H1 (cell line): ENCODE data around the gene TACC2. TPM values are rescaled to one million over a fixed set of nuclear protein-coding genes. Genes with fewer than 3 reads are reported as not detected.

ENCODE experiments used
- CTCF ChIA-PET: fragments of 300-600 bp; sonication (Branson Sonifier 250); formaldehyde crosslinking; loops from one replicate; lab custom pipeline; 2021; ENCODE audit not compliant: partially characterized antibody; lab: Charles Lee
- POLR2A ChIA-PET: fragments of 300-600 bp; sonication (Branson Sonifier 250); formaldehyde crosslinking; loops from one replicate; lab custom pipeline; 2021; ENCODE audit warnings: inconsistent platforms; ENCODE audit not compliant: partially characterized antibody; lab: Charles Lee
- DNase-seq, 2 experiments: peaks; one replicate each; pipeline versions ENCODE4 v3.0.0 to v3.0.0-alpha.2; 2010 to 2022; ENCODE audit warnings: low spot score in 2 of 2, low read depth in 1 of 2, mixed read lengths in 1 of 2
- FAIRE-seq: peaks from 2 replicates; lab custom pipeline; 2011; peaks lifted over from hg19 to GRCh38; lab: Jason Lieb, UNC
- H2AFZ ChIP-seq: 2 replicates; pipeline ENCODE4 v1.8.1; 2012; ENCODE audit warnings: low read length, inconsistent platforms
- H2AK5ac ChIP-seq: 2 replicates; pipeline ENCODE4 v1.6.1; 2013; ENCODE audit warnings: low read depth, low read length
- H2BK120ac ChIP-seq: replicated peaks from 2 replicates; pipeline ENCODE3; 2013; ENCODE audit warnings: low read depth, low read length, inconsistent platforms
- H2BK12ac ChIP-seq: 2 replicates; pipeline ENCODE4 v1.6.1; 2013; ENCODE audit warnings: low read depth, low read length
- H2BK15ac ChIP-seq: 2 replicates; pipeline ENCODE4 v1.6.1; 2013; ENCODE audit warnings: low read length
- H2BK20ac ChIP-seq: 2 replicates; pipeline ENCODE4 v1.6.1; 2013; ENCODE audit warnings: low read length
- H2BK5ac ChIP-seq: 2 replicates; pipeline ENCODE4 v1.6.1; 2013; ENCODE audit warnings: low read depth, low read length
- H3K14ac ChIP-seq: 2 replicates; pipeline ENCODE4 v1.6.1; 2013; ENCODE audit warnings: inconsistent platforms; ENCODE audit not compliant: insufficient read length
- H3K18ac ChIP-seq: 2 replicates; pipeline ENCODE4 v1.6.1; 2013; ENCODE audit warnings: low read length; ENCODE audit errors: extremely low read depth
- H3K23ac ChIP-seq: 2 replicates; pipeline ENCODE4 v1.6.1; 2013; ENCODE audit warnings: inconsistent platforms; ENCODE audit not compliant: insufficient read length
- H3K23me2 ChIP-seq: 2 replicates; pipeline ENCODE4 v1.6.1; 2013; ENCODE audit warnings: low read depth, low read length
- H3K27ac ChIP-seq: 2 replicates; pipeline ENCODE4 v1.6.1; 2011; ENCODE audit warnings: low read depth, low read length, inconsistent platforms
- H3K27me3 ChIP-seq, 4 experiments: replicated peaks in 1 of 4; 1 replicate in 1 of 4; 2 replicates in 3 of 4; pipeline versions ENCODE4 v1.6.1 to v1.8.1; 2011 to 2013; ENCODE audit warnings: low read length in 3 of 4, mild to moderate bottlenecking in 3 of 4, inconsistent platforms in 2 of 4, mixed read lengths in 2 of 4, moderate library complexity in 1 of 4; ENCODE audit not compliant: control insufficient read depth in 3 of 4, insufficient read depth in 3 of 4; ENCODE audit errors: extremely low read depth in 1 of 4
- H3K36me3 ChIP-seq, 4 experiments: 2 replicates each; pipeline versions ENCODE4 v1.6.1 to v1.8.1; 2011 to 2013; ENCODE audit warnings: mild to moderate bottlenecking in 4 of 4, low read length in 3 of 4, moderate library complexity in 2 of 4, control low read depth in 1 of 4, inconsistent platforms in 1 of 4; ENCODE audit not compliant: insufficient read depth in 4 of 4, control insufficient read depth in 2 of 4
- H3K4ac ChIP-seq: replicated peaks from 2 replicates; pipeline ENCODE3; 2013; ENCODE audit warnings: low read length, low read depth, mixed read lengths, inconsistent platforms; ENCODE audit not compliant: insufficient read length
- H3K4me1 ChIP-seq, 4 experiments: replicated peaks in 1 of 4; 1 replicate in 1 of 4; 2 replicates in 3 of 4; pipeline versions ENCODE4 v1.6.1 to v1.8.1; 2011 to 2013; ENCODE audit warnings: low read length in 3 of 4, inconsistent platforms in 2 of 4, mixed read lengths in 1 of 4; ENCODE audit not compliant: insufficient read depth in 4 of 4, control insufficient read depth in 3 of 4
- H3K4me2 ChIP-seq, 2 experiments: 2 replicates each; pipeline versions ENCODE4 v1.6.1 to v1.8.1; 2011 to 2013; ENCODE audit warnings: low read depth in 2 of 2, low read length in 2 of 2, control low read depth in 1 of 2, inconsistent platforms in 1 of 2, mild to moderate bottlenecking in 1 of 2; ENCODE audit not compliant: insufficient read depth in 1 of 2
- H3K4me3 ChIP-seq, 4 experiments: fragments of 200-600, 300-600 bp in 1 of 4; sonication (generic), shearing (Covaris generic), sonication (Bioruptor Twin) in 1 of 4; 2 replicates each; pipeline versions ENCODE4 v1.5.1 to v1.8.1; 2011 to 2016; ENCODE audit warnings: low read length in 4 of 4, low read depth in 3 of 4, control low read depth in 2 of 4, inconsistent platforms in 2 of 4, mild to moderate bottlenecking in 2 of 4, mixed read lengths in 1 of 4, moderate library complexity in 1 of 4; ENCODE audit not compliant: insufficient read depth in 2 of 4; ENCODE audit errors: extremely low read depth in 1 of 4
- H3K56ac ChIP-seq: replicated peaks from 2 replicates; pipeline ENCODE3; 2013; ENCODE audit warnings: low read depth, mild to moderate bottlenecking, mixed read lengths, low read length, inconsistent platforms; ENCODE audit not compliant: insufficient read length
- H3K79me1 ChIP-seq: 2 replicates; pipeline ENCODE4 v1.6.1; 2013; ENCODE audit warnings: low read depth, low read length, control low read depth
- H3K79me2 ChIP-seq, 2 experiments: 2 replicates each; pipeline versions ENCODE4 v1.6.1 to v1.8.1; 2012 to 2013; ENCODE audit warnings: low read length in 2 of 2, mild to moderate bottlenecking in 2 of 2, inconsistent platforms in 1 of 2; ENCODE audit not compliant: insufficient read depth in 2 of 2, control insufficient read depth in 1 of 2
- H3K9ac ChIP-seq, 4 experiments: replicated peaks in 1 of 4; 1 replicate in 1 of 4; 2 replicates in 3 of 4; pipeline versions ENCODE4 v1.6.1 to v1.8.1; 2011 to 2013; ENCODE audit warnings: low read depth in 3 of 4, low read length in 3 of 4, control low read depth in 2 of 4, mild to moderate bottlenecking in 2 of 4, moderate library complexity in 2 of 4, inconsistent platforms in 1 of 4; ENCODE audit errors: extremely low read depth in 1 of 4
- H3K9me3 ChIP-seq, 2 experiments: 2 replicates each; pipeline versions ENCODE4 v1.6.1 to v1.8.1; 2012 to 2013; ENCODE audit warnings: mild to moderate bottlenecking in 2 of 2, moderate library complexity in 2 of 2, control low read depth in 1 of 2, inconsistent platforms in 1 of 2, low read depth in 1 of 2, low read length in 1 of 2, mixed read lengths in 1 of 2; ENCODE audit not compliant: insufficient read depth in 2 of 2
- H4K20me1 ChIP-seq, 2 experiments: replicated peaks in 1 of 2; 2 replicates each; pipeline versions ENCODE3 to v1.8.1; 2011 to 2013; ENCODE audit warnings: inconsistent platforms in 2 of 2, low read length in 2 of 2, mild to moderate bottlenecking in 1 of 2; ENCODE audit not compliant: insufficient read depth in 2 of 2, control insufficient read depth in 1 of 2
- H4K5ac ChIP-seq: 2 replicates; pipeline ENCODE4 v1.6.1; 2013; ENCODE audit warnings: low read length, low read depth, mixed read lengths, inconsistent platforms; ENCODE audit not compliant: insufficient read length
- H4K8ac ChIP-seq: 2 replicates; pipeline ENCODE4 v1.8.0; 2013; ENCODE audit warnings: mild to moderate bottlenecking, moderate library complexity, low read length, inconsistent platforms; ENCODE audit not compliant: insufficient read depth; ENCODE audit errors: extremely low read depth
- H4K91ac ChIP-seq: replicated peaks from 2 replicates; pipeline ENCODE3; 2013; ENCODE audit warnings: low read length, mixed read lengths, inconsistent platforms; ENCODE audit not compliant: insufficient read length
- CBX5 ChIP-seq: fragments of 300-800, 300-1000 bp; sonication (generic); IDR thresholded peaks from 2 replicates; pipeline ENCODE4 v1.7.1; 2016; ENCODE audit warnings: antibody characterized with exemption, low read length, low read depth
- CBX8 ChIP-seq: fragments of 300-800, 300-1000 bp; sonication (generic); IDR thresholded peaks from 2 replicates; pipeline ENCODE4 v1.7.1; 2016; ENCODE audit warnings: low read depth, low read length, borderline replicate concordance
- CHD1 ChIP-seq: IDR thresholded peaks from 2 replicates; pipeline ENCODE4 v1.6.1; 2012; ENCODE audit warnings: low read depth, low read length, improper control_type of control experiment
- E2F6 ChIP-seq: IDR thresholded peaks from 2 replicates; pipeline ENCODE4 v1.6.1; 2012; ENCODE audit warnings: inconsistent platforms
- EP300 ChIP-seq, 2 experiments: IDR thresholded peaks; 1 replicate in 1 of 2; 2 replicates in 1 of 2; pipeline ENCODE4 v1.6.1; 2011 to 2012; ENCODE audit warnings: low read depth in 2 of 2, low read length in 2 of 2, mild to moderate bottlenecking in 2 of 2, borderline replicate concordance in 1 of 2, inconsistent platforms in 1 of 2, moderate library complexity in 1 of 2
- GABPA ChIP-seq: IDR thresholded peaks from 2 replicates; pipeline ENCODE4 v1.6.1; 2011; ENCODE audit warnings: mild to moderate bottlenecking, low read length, moderate library complexity, borderline replicate concordance; ENCODE audit not compliant: insufficient read depth
- POLR2AphosphoS5 ChIP-seq: IDR thresholded peaks from 2 replicates; pipeline ENCODE4 v1.6.1; 2011; ENCODE audit warnings: low read depth, low read length
- SAP30 ChIP-seq: fragments of 300-600 bp; sonication (generic); IDR thresholded peaks from 2 replicates; pipeline ENCODE4 v1.7.1; 2012; ENCODE audit warnings: low read length, moderate library complexity, mild to moderate bottlenecking, inconsistent platforms; ENCODE audit not compliant: insufficient read depth, insufficient replicate concordance
- SIN3A ChIP-seq, 2 experiments: IDR thresholded peaks in 1 of 2; conservative IDR thresholded peaks in 1 of 2; 2 replicates each; pipeline ENCODE4 v1.6.1; 2011 to 2012; ENCODE audit warnings: low read length in 2 of 2, improper control_type of control experiment in 1 of 2, low read depth in 1 of 2, mild to moderate bottlenecking in 1 of 2
- SRF ChIP-seq: IDR thresholded peaks from 2 replicates; pipeline ENCODE4 v1.6.1; 2011; ENCODE audit warnings: mild to moderate bottlenecking, low read depth, low read length, moderate library complexity
- TEAD4 ChIP-seq: IDR thresholded peaks from 2 replicates; pipeline ENCODE4 v1.6.1; 2012; ENCODE audit warnings: low read depth, low read length, inconsistent platforms, mixed read lengths
- WGBS, 2 experiments: shearing (Covaris generic) in 1 of 2; methylation state at CpG; one replicate each; pipeline versions ENCODE4 v1.1.6 to v1.1.7; 2013 to 2015; ENCODE audit warnings: low lambda C conversion rate in 2 of 2, mixed read lengths in 2 of 2, inconsistent platforms in 1 of 2, low coverage in 1 of 2, missing lambda C conversion rate in 1 of 2; ENCODE audit not compliant: insufficient replicate concordance in 2 of 2, insufficient coverage in 1 of 2, insufficient read length in 1 of 2; ENCODE audit errors: extremely low coverage in 1 of 2, missing lambda C conversion rate in 1 of 2; 5-methylcytosine and 5-hydroxymethylcytosine counted together
- polyA plus RNA-seq, 7 experiments: library from polyadenylated mRNA; depleted of rRNA in 3 of 7; stranded (reverse) in 5 of 7; unstranded in 2 of 7; fragments of >200 nt in 5 of 7; fragments of 200-250 nt in 2 of 7; gene quantifications; 1 replicate in 5 of 7; 2 replicates in 1 of 7; 4 replicates in 1 of 7; pipeline versions ENCODE4 v1.2.1 to v1.2.3, GENCODE V29; 2011 to 2013; ENCODE audit warnings: missing spikeins in 2 of 7, mixed read lengths in 2 of 7
- total RNA-seq: library from RNA; stranded (reverse); fragmentation: NEBNext Ultra II Directional; extraction: Animal tissue kit (Norgen Biotek cat#: 25700); gene quantifications from 2 replicates; pipeline ENCODE4 v1.2.1, GENCODE V29; 2021

Gene TACC2
- total and polyA plus RNA-seq, 2 of the 8 experiments (the other 6 are each of a cell fraction or from before 2014, with no cell fraction given): 21.2 to 46.6 TPM

- POLR2A ChIA-PET: interaction anchor here (0.6 to 1.6 kb wide), 6 partner anchors 11 to 1077 kb away, joined by 3 to 4 read pairs (median 4); partner anchors contain the start of genes ATE1 and NSMCE4A
- H3K4ac ChIP-seq: no peak overlapping the region
These were observed 36.7 kb upstream of the TACC2 start for GRCh38 chr10:121952226-121952625.

More at GRCh38 chr10:121952226-121952625, 36.7 kb upstream of the TACC2 start:
- H3K79me2 ChIP-seq: no peaks in the 10 kb centered on the region
- CTCF ChIA-PET: interaction anchor here (0.6 kb wide), 1 partner anchor 312 kb away, joined by 3 read pairs; no protein-coding TSS in a partner anchor
- H2BK12ac ChIP-seq: no peak overlapping the region
- 87% methylated on average over 5 of the region's 5 CpGs; no CpG with 5 or more reads in 1 of the 2 experiments for WGBS, 2 experiments
- H3K36me3 ChIP-seq: peaks cover 0 to 11% (median 2%) of the 10 kb centered on the region in 4 experiments; a peak in 5 of 8 replicates
- H3K9me3 ChIP-seq: no peaks in the 10 kb centered on the region
- no peak for TF ChIP-seq SRF
- TF ChIP-seq SIN3A (conservative IDR thresholded peaks at IDR 0.05 in 1 of 2, IDR thresholded peaks at IDR 0.05 in 1 of 2; ENCODE audit: low read depth in 1 of 2, low read length in 2 of 2): no peak
- TF ChIP-seq CHD1: no peak
- TF ChIP-seq POLR2AphosphoS5: no peak
- TF ChIP-seq SAP30: no peak
- TF ChIP-seq CBX5: no peak
- TF ChIP-seq TEAD4: no peak
- TF ChIP-seq E2F6: no peak
- no peak for TF ChIP-seq EP300 (IDR thresholded peaks at IDR 0.05; ENCODE audit: borderline replicate concordance in 1 of 2, low read depth in 2 of 2, low read length in 2 of 2)
- TF ChIP-seq CBX8: no peak
- no peak for TF ChIP-seq GABPA
- no peak overlapping the region for H4K5ac ChIP-seq
- H3K4me3 ChIP-seq: no peak overlapping the region
- H3K14ac ChIP-seq: no peak overlapping the region
- no peak overlapping the region for H2BK20ac ChIP-seq
- H3K27ac ChIP-seq: no peak overlapping the region
- no peak overlapping the region for H2AFZ ChIP-seq
- no peak for FAIRE-seq
- H3K79me1 ChIP-seq: no peaks in the 10 kb centered on the region
- H4K8ac ChIP-seq: no peak overlapping the region
- no peak overlapping the region for H2BK5ac ChIP-seq
- no peaks in the 10 kb centered on the region for H4K20me1 ChIP-seq
- no peak overlapping the region for H2BK120ac ChIP-seq
- no peak overlapping the region for H3K23ac ChIP-seq
- no peak overlapping the region for H3K4me2 ChIP-seq
- H3K4me1 ChIP-seq: no peaks in the 10 kb centered on the region; a peak in 1 of 7 replicates
- no peaks in the 10 kb centered on the region for H3K23me2 ChIP-seq
- H2BK15ac ChIP-seq: no peak overlapping the region
- no peak overlapping the region for H2AK5ac ChIP-seq
- DNase-seq: no peak
- H3K9ac ChIP-seq: no peak overlapping the region
- no peak overlapping the region for H3K56ac ChIP-seq
- no peak overlapping the region for H3K18ac ChIP-seq
- no peaks in the 10 kb centered on the region for H3K27me3 ChIP-seq
- no peak overlapping the region for H4K91ac ChIP-seq
